SK-N-SH treated with all-trans-retinoic acid at 6 μM for 48 hours (cell line): Measurements from ENCODE around the gene CNTN1.

Experiments used
- ATAC-seq: fragments of 200-7000 bp; cut with Tn5 transposase; 3 replicates; pipeline ENCODE4 v1.9.1; 2020; ENCODE audit warnings: mild to moderate bottlenecking, moderate library complexity
- ARNTL ChIP-seq: fragments of 450-650 bp; formaldehyde crosslinking; IDR thresholded peaks from 2 replicates; pipeline ENCODE4 v1.5.0; 2020; ENCODE audit warnings: low read depth, mild to moderate bottlenecking, moderate library complexity, borderline replicate concordance
- BACH2 ChIP-seq: fragments of 250-450 bp; sonication (Bioruptor Pico); IDR thresholded peaks from 2 replicates; pipeline ENCODE4 v1.9.0; 2021; ENCODE audit warnings: mild to moderate bottlenecking, borderline replicate concordance
- CSDC2 ChIP-seq: fragments of 250-450 bp; sonication (Bioruptor Pico); IDR thresholded peaks from 2 replicates; pipeline ENCODE4 v1.5.0; 2020; ENCODE audit warnings: mild to moderate bottlenecking, moderate library complexity
- CSRNP3 ChIP-seq: fragments of 250-450 bp; sonication (Bioruptor Pico); IDR thresholded peaks from 2 replicates; pipeline ENCODE4 v1.5.1; 2021; ENCODE audit warnings: mild to moderate bottlenecking, moderate library complexity
- ISL1 ChIP-seq: fragments of 250-450 bp; sonication (Bioruptor Pico); IDR thresholded peaks from 2 replicates; pipeline ENCODE4 v2.1.2; 2022; ENCODE audit warnings: mild to moderate bottlenecking, moderate library complexity
- OSR1 ChIP-seq: fragments of 250-450 bp; sonication (Bioruptor Pico); IDR thresholded peaks from 2 replicates; pipeline ENCODE4 v1.8.0; 2022; ENCODE audit warnings: moderate library complexity, mild to moderate bottlenecking, inconsistent platforms
- PATZ1 ChIP-seq: fragments of 250-450 bp; sonication (Bioruptor Pico); IDR thresholded peaks from 2 replicates; pipeline ENCODE4 v1.8.0; 2020; ENCODE audit warnings: mild to moderate bottlenecking, moderate library complexity, borderline replicate concordance
- POU6F1 ChIP-seq: fragments of 250-450 bp; sonication (Bioruptor Pico); IDR thresholded peaks from 2 replicates; pipeline ENCODE4 v1.8.0; 2021; ENCODE audit warnings: low read depth, mild to moderate bottlenecking, moderate library complexity, borderline replicate concordance
- RARB ChIP-seq: fragments of 250-450 bp; sonication (Bioruptor Pico); IDR thresholded peaks from 2 replicates; pipeline ENCODE4 v1.8.0; 2021; ENCODE audit warnings: mild to moderate bottlenecking, moderate library complexity
- TCF4 ChIP-seq: fragments of 250-450 bp; sonication (Bioruptor Pico); IDR thresholded peaks from 2 replicates; pipeline ENCODE4 v1.8.0; 2021; ENCODE audit warnings: mild to moderate bottlenecking, moderate library complexity, borderline replicate concordance
- TOX ChIP-seq: fragments of 250-450 bp; sonication (Bioruptor Pico); IDR thresholded peaks from 2 replicates; pipeline ENCODE4 v1.8.0; 2021; ENCODE audit warnings: mild to moderate bottlenecking, moderate library complexity, borderline replicate concordance
- TSHZ2 ChIP-seq: fragments of 250-450 bp; sonication (Bioruptor Pico); IDR thresholded peaks from 2 replicates; pipeline ENCODE4 v1.5.0; 2020; ENCODE audit warnings: mild to moderate bottlenecking, moderate library complexity
- ZC3H10 ChIP-seq: fragments of 250-450 bp; sonication (Bioruptor Pico); IDR thresholded peaks from 2 replicates; pipeline ENCODE4 v1.5.1; 2021; ENCODE audit warnings: mild to moderate bottlenecking, moderate library complexity
- ZFP30 ChIP-seq: fragments of 450-650 bp; formaldehyde crosslinking; IDR thresholded peaks from 2 replicates; pipeline ENCODE4 v1.5.0; 2022; ENCODE audit warnings: mild to moderate bottlenecking, moderate library complexity
- ZNF565 ChIP-seq: fragments of 450-650 bp; formaldehyde crosslinking; conservative IDR thresholded peaks from 2 replicates; pipeline ENCODE4 v1.5.0; 2020; ENCODE audit warnings: low read depth, mild to moderate bottlenecking, moderate library complexity
- ZNF70 ChIP-seq: fragments of 450-650 bp; formaldehyde crosslinking; IDR thresholded peaks from 2 replicates; pipeline ENCODE4 v1.5.0; 2020; ENCODE audit warnings: mild to moderate bottlenecking, moderate library complexity
- ZNF8 ChIP-seq: fragments of 450-650 bp; formaldehyde crosslinking; IDR thresholded peaks from 2 replicates; pipeline ENCODE4 v1.5.0; 2020; ENCODE audit warnings: mild to moderate bottlenecking, moderate library complexity

CNTN1 gene

GRCh38 chr12:40837891-40838429 is 145.7 kb downstream of the CNTN1 start:
- no peak for ATAC-seq
- TF ChIP-seq ZFP30 (CRISPR knock-in tag) = no peak
- TF ChIP-seq ZNF565 (CRISPR knock-in tag) = no peak
- TF ChIP-seq PATZ1 (CRISPR knock-in tag) = no peak
- TF ChIP-seq ZNF8 (CRISPR knock-in tag) = no peak
- no peak for TF ChIP-seq BACH2 (CRISPR knock-in tag)
- no peak for TF ChIP-seq ZNF70 (CRISPR knock-in tag)
- no peak for TF ChIP-seq TOX
- no peak for TF ChIP-seq ZC3H10 (CRISPR knock-in tag)
- TF ChIP-seq RARB (CRISPR knock-in tag) = no peak
- no peak for TF ChIP-seq POU6F1 (CRISPR knock-in tag)
- no peak for TF ChIP-seq OSR1
- TF ChIP-seq, all 23 proteins: peak for 0

- no peak for TF ChIP-seq TSHZ2 (CRISPR knock-in tag)
- no peak for TF ChIP-seq ZC3H10 (CRISPR knock-in tag)
- peak; percentile 51; the same call in 1 of the 2 replicates for TF ChIP-seq TCF4 (CRISPR knock-in tag)
- TF ChIP-seq ISL1 (CRISPR knock-in tag) = peak; percentile 15; the same call in 1 of the 2 replicates
- TF ChIP-seq BACH2 (CRISPR knock-in tag) = no peak
- ATAC-seq = no peak
Measured at GRCh38 chr12:40843495-40843894, 151.3 kb downstream of the CNTN1 start.

GRCh38 chr12:40853221-40853620 is 161.0 kb downstream of the CNTN1 start:
- TF ChIP-seq ARNTL (CRISPR knock-in tag) (no peak), ZNF8 (CRISPR knock-in tag) (no peak), RARB (CRISPR knock-in tag) (no peak), ZC3H10 (CRISPR knock-in tag) (no peak), OSR1 (no peak), BACH2 (CRISPR knock-in tag) (no peak), CSRNP3 (no peak)

GRCh38 chr12:40854604-40855003 is 162.4 kb downstream of the CNTN1 start:
- ATAC-seq = no peak
- TF ChIP-seq ZNF565 (CRISPR knock-in tag) = no peak
- TF ChIP-seq ZC3H10 (CRISPR knock-in tag) = no peak
- TF ChIP-seq CSDC2 (CRISPR knock-in tag) = no peak
- TF ChIP-seq ZFP30 (CRISPR knock-in tag) = no peak
- TF ChIP-seq RARB (CRISPR knock-in tag) = no peak
- TF ChIP-seq CSRNP3 = no peak
- TF ChIP-seq OSR1 = no peak
- TF ChIP-seq, all 23 proteins: peak for 0

More at GRCh38 chr12:40853221-40853620, 161.0 kb downstream of the CNTN1 start:
- ATAC-seq = no peak
